ENCODE data around the gene SAP30BP.

DNA sequence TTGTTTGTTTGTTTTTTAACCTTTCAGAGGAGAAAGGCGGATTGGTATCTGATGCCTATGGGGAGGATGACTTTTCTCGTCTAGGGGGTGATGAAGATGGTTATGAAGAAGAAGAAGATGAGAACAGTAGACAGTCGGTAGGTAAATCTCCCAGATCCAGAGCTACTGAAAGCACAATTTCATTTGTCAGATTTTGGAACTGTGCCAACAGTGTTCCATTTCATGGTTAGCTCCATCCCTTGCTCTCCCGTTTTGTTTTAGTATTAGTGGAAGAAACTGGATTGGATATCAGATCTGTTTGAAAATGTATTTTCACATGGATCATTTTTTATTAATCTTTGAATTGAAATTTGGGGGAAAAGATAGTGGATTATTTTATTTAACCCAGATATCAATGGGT lies 1.4 kb downstream of the SAP30BP start:
- TF ChIP-seq, protein P1, sequence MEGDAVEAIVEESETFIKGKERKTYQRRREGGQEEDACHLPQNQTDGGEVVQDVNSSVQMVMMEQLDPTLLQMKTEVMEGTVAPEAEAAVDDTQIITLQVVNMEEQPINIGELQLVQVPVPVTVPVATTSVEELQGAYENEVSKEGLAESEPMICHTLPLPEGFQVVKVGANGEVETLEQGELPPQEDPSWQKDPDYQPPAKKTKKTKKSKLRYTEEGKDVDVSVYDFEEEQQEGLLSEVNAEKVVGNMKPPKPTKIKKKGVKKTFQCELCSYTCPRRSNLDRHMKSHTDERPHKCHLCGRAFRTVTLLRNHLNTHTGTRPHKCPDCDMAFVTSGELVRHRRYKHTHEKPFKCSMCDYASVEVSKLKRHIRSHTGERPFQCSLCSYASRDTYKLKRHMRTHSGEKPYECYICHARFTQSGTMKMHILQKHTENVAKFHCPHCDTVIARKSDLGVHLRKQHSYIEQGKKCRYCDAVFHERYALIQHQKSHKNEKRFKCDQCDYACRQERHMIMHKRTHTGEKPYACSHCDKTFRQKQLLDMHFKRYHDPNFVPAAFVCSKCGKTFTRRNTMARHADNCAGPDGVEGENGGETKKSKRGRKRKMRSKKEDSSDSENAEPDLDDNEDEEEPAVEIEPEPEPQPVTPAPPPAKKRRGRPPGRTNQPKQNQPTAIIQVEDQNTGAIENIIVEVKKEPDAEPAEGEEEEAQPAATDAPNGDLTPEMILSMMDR (IDR thresholded peaks at IDR 0.05; ENCODE audit: low read depth, low read length, poor library complexity, severe bottlenecking), result no peak
- no peak for TF ChIP-seq EZH2phosphoT487 (IDR thresholded peaks at IDR 0.05; ENCODE audit: borderline replicate concordance, low read length)
